Muscle of leg (tissue), 11 donors: Measurements from ENCODE around the gene CNKSR2. TPM values are rescaled to one million over a fixed set of nuclear protein-coding genes. Genes with fewer than 3 reads are reported as not detected.

Experiments used
- DNase-seq: peaks from one replicate; pipeline ENCODE4 v3.0.0; 2013
- H3K27ac ChIP-seq: one replicate; pipeline ENCODE4 v1.5.1; 2013; ENCODE audit warnings: mild to moderate bottlenecking, low read length, control low read depth
- H3K27me3 ChIP-seq: one replicate; pipeline ENCODE4 v1.6.1; 2013; ENCODE audit warnings: low read length; ENCODE audit not compliant: control insufficient read depth, insufficient read depth
- H3K36me3 ChIP-seq: one replicate; pipeline ENCODE4 v1.6.1; 2013; ENCODE audit warnings: low read length; ENCODE audit not compliant: control insufficient read depth, insufficient read depth
- H3K4me1 ChIP-seq: one replicate; pipeline ENCODE4 v1.6.1; 2013; ENCODE audit warnings: low read length; ENCODE audit not compliant: control insufficient read depth, insufficient read depth
- H3K4me3 ChIP-seq: one replicate; pipeline ENCODE4 v1.5.1; 2013; ENCODE audit warnings: low read length, control low read depth
- H3K9me3 ChIP-seq: replicated peaks from 2 replicates; pipeline ENCODE4 v1.6.1; 2013; ENCODE audit warnings: low read depth, low read length; ENCODE audit not compliant: control insufficient read depth
- WGBS: methylation state at CpG from one replicate; pipeline ENCODE4 v1.1.5; 2013; ENCODE audit warnings: missing lambda C conversion rate; ENCODE audit not compliant: insufficient coverage; 5-methylcytosine and 5-hydroxymethylcytosine counted together
- polyA plus RNA-seq, 8 donors: library from polyadenylated mRNA; unstranded; fragments of 120-200 nt; gene quantifications; one replicate each; pipeline versions ENCODE4 v1.2.1 to v1.2.3, GENCODE V29; 2013; ENCODE audit warnings: inconsistent platforms in 1 of 8, low replicate concordance in 1 of 8; ENCODE audit not compliant: insufficient read length in 8 of 8, insufficient read depth in 1 of 8
- total RNA-seq: library from RNA; stranded (reverse); fragments of 120-200 nt; gene quantifications from one replicate; pipeline ENCODE4 v1.2.4, GENCODE V29; 2013

The CNKSR2 gene
- total and polyA plus RNA-seq, 9 donors = 1.6 to 3.8 (median 2.1) TPM

DNA sequence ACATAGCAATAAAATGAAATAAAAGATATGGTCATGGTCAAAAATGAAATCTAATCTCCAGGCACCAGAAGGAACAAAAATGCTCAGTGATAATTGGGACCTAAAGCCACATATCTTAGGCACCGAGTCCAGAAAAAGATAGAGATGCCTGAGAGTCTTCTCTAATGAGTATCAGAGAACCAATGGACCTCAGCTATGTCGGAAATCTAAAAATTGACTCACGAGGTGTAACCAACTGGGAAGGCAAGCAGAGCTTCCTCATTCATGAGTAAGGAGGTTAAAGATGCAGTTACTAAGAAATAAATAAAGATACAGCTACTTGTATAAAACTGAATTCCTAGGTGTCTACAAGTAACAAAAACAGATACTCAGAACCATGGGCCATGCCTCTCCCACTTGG is 211.8 kb downstream of the CNKSR2 start:
- Histone ChIP-seq H3K27me3 (no peaks in the 10 kb centered on the region), H3K4me3 (no peak overlapping the region), H3K9me3 (no peaks in the 10 kb centered on the region), H3K36me3 (no peaks in the 10 kb centered on the region), H3K4me1 (no peaks in the 10 kb centered on the region), H3K27ac (no peak overlapping the region)
- no peak for DNase-seq
- 100% methylated on average over 1 of the region's 3 CpGs for WGBS

DNA sequence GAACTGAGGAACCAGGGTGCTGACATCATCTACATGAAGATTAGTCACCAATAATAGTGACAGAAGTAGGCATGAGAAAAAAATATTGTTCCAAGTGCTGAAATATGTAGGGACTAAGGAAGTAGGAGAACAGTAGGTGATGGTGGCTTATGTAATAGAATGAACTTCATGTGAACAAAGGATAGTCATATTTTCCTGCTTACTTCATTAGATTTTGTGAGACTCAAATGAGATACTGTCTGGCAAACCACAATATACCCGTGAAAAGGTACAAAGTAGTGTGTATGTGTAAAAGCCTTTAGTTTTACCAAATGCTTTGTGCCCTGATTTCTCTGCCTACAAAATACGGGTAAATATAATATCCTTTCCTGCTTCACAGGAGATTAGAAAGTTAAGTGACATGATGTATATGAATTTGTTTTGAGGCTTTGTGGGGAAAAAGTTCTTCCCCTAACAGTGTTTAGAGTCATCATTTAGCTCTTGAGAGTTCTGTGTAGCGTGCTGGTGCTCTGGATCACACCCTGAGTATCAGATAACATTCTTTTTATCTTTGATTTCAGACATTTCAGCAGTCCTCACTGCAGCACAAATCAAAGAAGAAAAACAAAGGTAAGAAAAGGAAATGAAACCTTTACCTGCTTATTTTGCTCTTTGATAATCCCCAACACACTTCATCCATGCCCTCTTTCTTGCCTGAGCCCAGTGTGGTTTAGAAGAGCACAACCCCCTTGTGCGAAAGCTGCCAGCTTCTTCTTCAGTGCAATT is 216.0 kb downstream of the CNKSR2 start:
- Histone ChIP-seq H3K27me3 (no peaks in the 10 kb centered on the region), H3K27ac (no peak overlapping the region), H3K9me3 (no peaks in the 10 kb centered on the region), H3K4me1 (no peaks in the 10 kb centered on the region), H3K36me3 (no peaks in the 10 kb centered on the region), H3K4me3 (no peak overlapping the region)
- WGBS = no CpG with 5 or more reads among the region's 4 CpGs
- DNase-seq = no peak

DNA sequence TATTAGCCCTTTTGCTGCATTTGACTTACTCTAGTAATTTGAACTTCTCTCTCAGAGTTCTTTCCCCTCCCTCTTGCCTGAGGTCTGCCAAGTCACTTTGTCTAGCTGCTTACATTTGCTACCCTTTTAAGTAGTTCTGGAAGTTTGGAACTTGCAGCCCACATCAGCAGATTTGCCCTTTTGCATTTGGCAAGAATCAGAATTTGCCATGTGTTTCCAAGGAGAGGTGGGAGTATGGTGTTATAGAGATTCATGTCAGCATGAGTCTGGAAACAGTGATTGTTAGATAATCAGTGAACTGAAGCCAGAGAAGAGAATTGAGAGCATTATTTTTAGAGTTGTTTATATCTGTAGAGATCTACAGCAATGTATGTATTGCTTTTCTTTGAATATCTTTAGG is 231.8 kb downstream of the CNKSR2 start:
- Histone ChIP-seq H3K4me3 (no peak overlapping the region), H3K9me3 (no peaks in the 10 kb centered on the region), H3K36me3 (no peaks in the 10 kb centered on the region), H3K4me1 (no peaks in the 10 kb centered on the region), H3K27ac (no peak overlapping the region), H3K27me3 (peaks cover 11% of the 10 kb centered on the region)
- peak; percentile 31 for DNase-seq

DNA sequence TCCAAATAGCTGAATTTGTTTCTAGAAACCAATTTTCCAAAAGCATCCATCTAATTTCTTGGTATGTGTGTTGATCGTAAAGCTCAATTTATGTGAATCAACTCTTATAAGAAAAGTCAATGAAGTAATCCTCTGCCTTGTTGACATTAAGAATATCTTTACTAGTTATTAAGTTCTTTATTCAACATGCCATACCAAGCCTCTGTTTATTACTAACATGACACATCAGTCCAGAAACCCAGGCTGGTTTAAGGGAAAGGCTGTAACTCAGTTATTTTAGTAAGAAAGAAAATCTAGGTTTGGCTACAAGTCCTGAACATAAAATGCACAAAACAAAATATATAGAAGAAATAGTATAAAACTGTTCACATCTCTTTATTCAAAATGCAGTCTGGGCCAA is 235.9 kb downstream of the CNKSR2 start:
- Histone ChIP-seq H3K4me1 (no peaks in the 10 kb centered on the region), H3K4me3 (no peak overlapping the region), H3K27me3 (peaks cover 8% of the 10 kb centered on the region), H3K9me3 (no peaks in the 10 kb centered on the region), H3K36me3 (no peaks in the 10 kb centered on the region), H3K27ac (no peak overlapping the region)
- DNase-seq = no peak
- WGBS = no CpG with 5 or more reads among the region's 1 CpG

DNA sequence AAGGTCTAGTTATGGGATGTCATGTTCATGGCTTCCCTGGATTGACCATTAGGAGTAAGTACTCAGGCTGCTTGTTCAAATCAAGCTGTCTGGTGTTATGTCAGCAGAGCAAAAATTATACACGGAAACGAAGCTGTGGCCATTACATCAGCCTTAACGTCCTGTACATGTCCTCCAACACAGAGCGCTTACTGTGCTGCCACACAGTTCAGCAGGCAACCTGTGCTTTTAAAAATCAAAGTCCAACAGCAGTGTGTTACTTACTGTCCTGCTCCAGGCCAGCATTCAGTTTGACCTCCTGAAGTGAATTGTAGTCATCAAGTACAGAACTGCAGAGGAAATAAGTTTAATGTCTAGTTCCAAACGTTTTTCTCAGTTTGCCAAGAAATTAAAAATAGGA is 237.9 kb downstream of the CNKSR2 start:
- no peak overlapping the region for H3K27ac ChIP-seq
- no peak overlapping the region for H3K4me3 ChIP-seq
- no peaks in the 10 kb centered on the region for H3K36me3 ChIP-seq
- H3K27me3 ChIP-seq = peaks cover 8% of the 10 kb centered on the region
- WGBS = 70% methylated on average over 4 of the region's 5 CpGs
- no peaks in the 10 kb centered on the region for H3K9me3 ChIP-seq
- H3K4me1 ChIP-seq = no peaks in the 10 kb centered on the region
- peak; percentile 14 for DNase-seq

DNA sequence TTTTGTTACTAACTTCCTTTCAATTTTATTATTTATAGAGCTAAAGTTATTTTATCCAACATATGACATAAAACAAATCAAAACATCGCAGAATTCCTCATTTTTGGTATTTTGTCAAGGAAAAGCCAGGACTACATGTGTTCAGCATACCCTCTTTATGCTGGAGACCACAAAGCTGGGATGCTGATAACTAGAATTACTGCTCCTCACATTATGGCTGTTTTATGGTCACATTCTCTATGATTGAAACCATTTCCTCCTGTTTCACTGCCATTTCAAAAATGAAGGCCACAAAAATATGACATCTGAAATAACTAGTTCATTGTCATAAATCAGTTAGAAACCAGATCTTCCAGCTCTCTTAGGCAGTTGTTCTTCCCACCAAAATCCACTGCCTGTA is 242.2 kb downstream of the CNKSR2 start:
- H3K27ac ChIP-seq = no peak overlapping the region
- no peak for DNase-seq
- no peaks in the 10 kb centered on the region for H3K4me1 ChIP-seq
- no peaks in the 10 kb centered on the region for H3K36me3 ChIP-seq
- no peaks in the 10 kb centered on the region for H3K27me3 ChIP-seq
- no peaks in the 10 kb centered on the region for H3K9me3 ChIP-seq
- no peak overlapping the region for H3K4me3 ChIP-seq
- WGBS = 67% methylated on average over 1 of the region's 1 CpG

DNA sequence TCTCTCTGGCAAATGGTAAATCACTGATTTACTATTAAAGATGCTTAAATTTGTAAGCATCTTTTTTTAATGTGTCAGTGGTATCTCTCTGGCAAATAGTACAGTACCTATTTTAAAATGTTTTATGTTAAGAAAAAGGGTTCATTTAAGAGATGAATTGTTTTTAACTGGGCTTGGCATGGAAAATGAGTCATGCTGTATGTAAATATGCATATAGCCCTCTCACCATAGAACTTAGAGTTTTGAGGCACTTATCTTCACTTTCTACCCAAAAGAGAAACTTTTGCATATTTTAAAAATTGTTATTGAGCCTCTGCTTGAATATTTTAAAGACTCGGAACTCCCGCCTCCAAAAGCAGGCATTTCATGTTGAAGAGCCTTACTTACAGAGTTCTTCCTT is 246.0 kb downstream of the CNKSR2 start:
- no peak for DNase-seq
- Histone ChIP-seq H3K27ac (no peak overlapping the region), H3K36me3 (no peaks in the 10 kb centered on the region), H3K9me3 (no peaks in the 10 kb centered on the region), H3K4me1 (no peaks in the 10 kb centered on the region), H3K27me3 (peaks cover 3% of the 10 kb centered on the region), H3K4me3 (no peak overlapping the region)
- WGBS = no CpG with 5 or more reads among the region's 2 CpGs

DNA sequence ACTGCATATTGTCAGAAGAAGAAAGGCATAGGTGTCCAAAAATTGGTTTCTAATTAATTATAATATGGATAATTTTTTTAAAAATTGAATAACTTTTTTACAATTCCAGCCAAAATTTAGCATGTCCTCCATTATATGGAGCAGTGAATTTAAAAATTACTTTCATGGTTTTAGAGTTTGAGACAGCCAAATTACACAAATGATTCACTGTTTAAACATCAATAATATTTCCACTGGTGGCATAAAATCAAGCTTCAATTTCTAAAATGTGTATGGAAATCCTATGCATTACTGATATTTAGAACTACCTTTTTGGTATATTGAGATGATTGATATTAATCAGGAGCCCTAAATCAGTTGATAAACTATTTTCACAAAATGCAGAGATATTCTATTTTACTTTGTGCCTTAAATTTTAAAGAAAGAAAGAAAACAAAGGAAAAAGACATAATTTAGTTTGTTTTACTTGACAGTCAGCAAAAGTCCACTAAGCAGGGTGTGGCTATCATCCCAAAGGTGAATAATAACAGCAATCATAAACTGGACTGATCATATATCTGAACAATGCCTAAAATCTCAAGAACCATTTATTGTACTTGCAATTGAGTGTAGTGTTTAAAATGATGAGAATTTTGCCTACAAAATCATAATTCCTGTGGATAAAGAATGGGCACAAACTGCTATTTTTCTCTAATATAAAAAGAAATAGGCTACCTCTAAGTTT is 249.7 kb downstream of the CNKSR2 start:
- Histone ChIP-seq H3K27me3 (peaks cover 3% of the 10 kb centered on the region), H3K27ac (no peak overlapping the region), H3K36me3 (no peaks in the 10 kb centered on the region), H3K4me1 (no peaks in the 10 kb centered on the region), H3K9me3 (no peaks in the 10 kb centered on the region), H3K4me3 (no peak overlapping the region)
- DNase-seq = no peak

DNA sequence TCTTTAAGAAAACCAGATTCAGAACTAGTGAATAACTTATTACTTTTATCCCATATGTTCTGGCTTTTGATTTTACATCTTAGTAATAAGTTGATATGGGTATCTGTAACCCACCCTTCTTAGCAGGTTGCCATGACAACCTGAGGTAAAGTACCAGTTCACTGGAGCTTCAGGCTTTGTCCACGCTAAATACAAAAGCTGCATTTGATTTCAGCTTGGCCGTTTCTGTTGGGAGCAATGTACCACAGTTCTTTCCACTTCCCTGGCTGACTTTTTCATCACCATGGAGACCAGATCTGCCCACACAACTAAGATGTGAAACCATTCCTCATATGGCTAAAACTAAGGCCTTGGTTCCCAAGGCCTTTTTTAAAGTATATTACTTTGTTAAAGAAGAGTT is 257.8 kb downstream of the CNKSR2 start:
- Histone ChIP-seq H3K27me3 (no peaks in the 10 kb centered on the region), H3K9me3 (no peaks in the 10 kb centered on the region), H3K36me3 (no peaks in the 10 kb centered on the region), H3K27ac (no peak overlapping the region), H3K4me3 (no peak overlapping the region), H3K4me1 (no peaks in the 10 kb centered on the region)
- 15% methylated on average over 2 of the region's 2 CpGs for WGBS
- peak; percentile 59 for DNase-seq

DNA sequence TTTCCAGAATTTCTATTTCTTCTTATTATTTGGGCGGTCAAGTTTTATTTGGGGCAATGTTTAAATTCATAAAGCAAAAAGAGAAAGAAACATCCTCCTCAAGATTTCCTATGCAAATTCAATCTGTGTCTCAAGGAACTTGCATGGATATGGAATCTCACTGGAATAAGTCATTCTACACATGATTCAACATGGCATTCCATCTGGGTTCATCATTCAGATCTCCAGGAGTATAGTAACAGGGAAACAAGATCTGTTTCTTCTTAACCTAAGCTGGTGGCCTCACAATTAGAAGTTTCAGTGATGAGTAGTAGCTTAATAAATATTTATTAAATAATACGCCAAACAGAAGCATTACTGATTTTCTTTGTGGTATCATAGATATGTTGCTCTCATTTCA is 264.1 kb downstream of the CNKSR2 start:
- Histone ChIP-seq H3K4me1 (no peaks in the 10 kb centered on the region), H3K27me3 (peaks cover 2% of the 10 kb centered on the region), H3K36me3 (no peaks in the 10 kb centered on the region), H3K4me3 (no peak overlapping the region), H3K27ac (no peak overlapping the region), H3K9me3 (no peaks in the 10 kb centered on the region)
- DNase-seq = no peak
- WGBS = no CpG with 5 or more reads among the region's 2 CpGs
